GM18498 (cell line): ENCODE results near the gene OVOL2.
"Not testable (repeated sequence)": the region's sequence is repeated elsewhere in the genome, so short reads cannot be mapped to it uniquely, and the experiment has no call there.

Experiments used
- ATAC-seq: cut with Tn5 transposase; IDR thresholded peaks from one replicate; pipeline ENCODE4 v1.9.1; 2021; ENCODE audit warnings: mild to moderate bottlenecking, moderate library complexity; ENCODE audit not compliant: unreplicated experiment

The OVOL2 gene

DNA sequence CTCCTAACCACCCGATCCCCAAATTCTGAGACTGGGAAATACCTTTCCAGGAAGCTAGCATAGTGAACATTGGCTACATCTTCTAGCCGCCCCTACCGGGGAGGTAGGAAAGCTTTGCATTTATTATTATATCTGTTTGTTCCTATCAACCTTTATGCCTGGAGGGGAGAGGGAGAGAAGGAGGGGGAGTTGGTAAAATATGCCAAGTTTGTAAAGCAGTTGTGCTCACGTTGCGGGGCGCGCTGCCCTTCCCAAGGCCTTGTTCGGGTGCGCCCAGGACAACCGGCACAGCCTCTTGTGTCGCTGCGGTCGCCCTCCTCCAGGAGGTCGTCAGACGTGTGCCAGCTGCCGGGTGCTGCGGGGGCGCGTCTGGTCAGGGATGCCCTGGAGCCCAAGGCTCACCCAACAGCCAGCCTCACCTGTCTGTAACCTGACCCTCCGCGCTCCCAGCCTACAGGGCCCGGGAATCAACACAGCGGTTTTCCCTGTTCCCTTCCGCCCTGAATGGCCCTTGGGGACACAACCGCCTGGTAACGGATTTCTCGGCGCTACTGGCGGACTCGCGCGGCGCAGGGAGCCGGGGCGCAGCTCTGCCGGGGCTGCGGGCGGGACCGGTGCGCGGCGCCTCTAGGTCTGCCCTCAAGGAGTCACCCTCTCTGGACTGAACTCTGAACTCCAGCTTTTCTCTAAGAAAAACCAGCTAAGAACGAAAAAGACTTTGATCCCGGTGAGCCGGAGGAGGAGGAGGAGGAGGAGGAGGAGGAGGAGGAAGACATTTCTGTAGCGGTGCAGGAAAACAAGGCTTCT lies 1.1 kb upstream of the OVOL2 start:
- ATAC-seq = no peak

- ATAC-seq = no peak
These were observed 256 bp upstream of the OVOL2 start for GRCh38 chr20:18057994-18058349.

DNA sequence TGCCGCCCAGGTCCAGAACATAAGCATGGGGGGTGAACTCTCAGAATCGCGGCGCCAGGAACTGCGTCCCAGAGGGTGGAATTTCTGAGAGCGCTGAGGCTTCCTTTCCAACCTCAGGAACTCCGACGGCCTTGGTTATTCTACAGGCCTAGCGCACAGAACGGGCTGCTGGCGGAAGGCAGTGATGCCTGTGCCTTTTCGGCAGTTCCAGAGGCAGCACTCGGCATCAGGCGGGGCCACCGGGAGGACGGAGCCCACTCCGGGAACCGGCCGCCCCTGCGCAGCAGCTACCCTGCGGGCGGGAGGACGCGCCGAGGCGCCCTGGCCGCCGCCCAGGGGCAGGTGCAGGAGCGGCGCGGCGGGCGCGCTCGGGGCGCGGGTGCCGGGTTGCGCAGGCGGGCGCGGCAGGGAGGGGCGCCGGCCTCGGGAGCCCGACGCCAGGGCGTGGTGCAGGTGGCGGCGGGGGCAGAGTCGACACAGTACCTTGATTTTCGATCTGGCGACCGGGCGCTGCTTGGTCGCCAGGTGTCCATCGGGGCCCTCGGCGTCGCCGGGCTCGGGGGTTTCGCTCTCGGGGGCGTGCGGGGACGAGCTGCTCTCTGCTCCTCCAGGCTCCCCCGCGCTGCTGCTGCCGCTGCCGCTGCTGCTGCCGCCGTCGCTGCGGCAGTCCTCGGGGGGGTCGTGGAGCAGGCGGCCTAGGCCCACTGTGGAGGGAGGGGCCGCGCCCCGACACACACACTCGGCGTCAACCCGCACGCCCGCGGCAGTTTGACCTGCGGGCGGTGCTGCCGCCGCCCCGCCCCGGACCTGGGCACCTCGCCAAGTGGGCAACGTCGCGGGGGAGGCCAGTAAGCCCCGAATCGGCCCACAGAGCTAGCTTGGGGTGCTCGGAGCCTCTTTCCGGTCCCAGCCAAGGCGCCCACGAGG lies 1.3 kb downstream of the OVOL2 start:
- ATAC-seq = no peak

GRCh38 chr20:18055261-18055660 lies 2.5 kb downstream of the OVOL2 start:
- no peak for ATAC-seq

- ATAC-seq = no peak
These were observed 4.9 kb downstream of the OVOL2 start for GRCh38 chr20:18052856-18053255.

- no peak for ATAC-seq
These were observed 7.1 kb downstream of the OVOL2 start for GRCh38 chr20:18050628-18051027.

DNA sequence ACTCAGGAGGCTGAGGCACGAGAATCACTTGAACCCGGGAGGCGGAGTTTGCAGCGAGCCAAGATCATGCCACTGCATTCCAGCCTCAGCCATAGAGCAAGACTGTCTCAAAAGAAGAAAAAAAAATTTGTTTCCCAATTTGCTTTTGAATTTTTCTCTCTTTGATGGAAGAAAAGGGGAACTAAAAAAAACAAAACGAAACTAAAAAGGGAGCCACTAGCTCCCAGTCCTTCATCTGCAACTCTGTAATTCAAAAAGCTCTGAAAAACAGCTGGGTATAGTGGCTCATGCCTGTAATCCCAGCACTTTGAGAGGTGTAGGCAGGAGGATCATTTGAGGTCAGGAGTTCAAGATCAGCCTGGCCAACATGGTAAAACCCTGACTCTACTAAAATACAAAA lies 9.5 kb downstream of the OVOL2 start:
- ATAC-seq = no peak

DNA sequence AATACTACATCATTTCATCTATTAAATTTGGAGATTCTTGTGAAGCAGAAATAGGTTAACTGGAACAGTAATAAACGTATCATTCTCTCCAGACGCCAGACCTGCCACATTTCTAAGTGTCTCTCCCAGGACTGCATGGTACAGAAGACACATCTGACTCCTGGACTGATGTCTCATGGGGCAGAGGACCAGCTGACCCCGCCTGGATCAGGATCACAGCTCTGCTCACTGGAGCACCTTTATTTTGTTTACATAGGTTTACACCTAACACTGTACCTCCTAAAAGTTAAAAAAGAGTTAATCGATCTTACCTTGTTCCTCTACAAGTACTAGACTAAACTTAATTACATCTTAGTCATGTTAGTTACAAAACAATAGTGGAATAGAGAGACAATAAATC lies 11.2 kb downstream of the OVOL2 start:
- no peak for ATAC-seq

- ATAC-seq = no peak
These were observed 15.5 kb downstream of the OVOL2 start for GRCh38 chr20:18042229-18042628.

DNA sequence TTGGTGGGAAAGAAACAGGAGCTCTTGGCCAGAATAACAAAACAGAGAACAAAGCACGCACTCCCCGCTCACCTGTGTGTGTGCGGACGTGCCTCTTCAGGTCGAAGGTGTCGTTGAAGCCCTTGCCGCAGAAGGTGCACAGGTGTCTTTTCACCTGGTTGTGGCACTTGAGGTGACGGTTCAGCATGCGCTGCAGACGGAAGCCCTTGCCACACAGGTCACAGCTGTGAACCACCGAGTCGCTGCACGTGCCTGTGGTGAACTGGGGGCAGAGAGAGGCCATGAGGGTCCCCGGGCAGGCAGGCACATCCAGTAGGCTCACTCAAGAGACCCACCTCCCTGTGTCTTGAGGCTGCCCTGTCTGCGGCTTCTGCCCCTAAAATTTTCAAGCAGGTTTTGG lies 16.3 kb downstream of the OVOL2 start:
- ATAC-seq = no peak

GRCh38 chr20:18039063-18039462 lies 18.7 kb downstream of the OVOL2 start:
- no peak for ATAC-seq

DNA sequence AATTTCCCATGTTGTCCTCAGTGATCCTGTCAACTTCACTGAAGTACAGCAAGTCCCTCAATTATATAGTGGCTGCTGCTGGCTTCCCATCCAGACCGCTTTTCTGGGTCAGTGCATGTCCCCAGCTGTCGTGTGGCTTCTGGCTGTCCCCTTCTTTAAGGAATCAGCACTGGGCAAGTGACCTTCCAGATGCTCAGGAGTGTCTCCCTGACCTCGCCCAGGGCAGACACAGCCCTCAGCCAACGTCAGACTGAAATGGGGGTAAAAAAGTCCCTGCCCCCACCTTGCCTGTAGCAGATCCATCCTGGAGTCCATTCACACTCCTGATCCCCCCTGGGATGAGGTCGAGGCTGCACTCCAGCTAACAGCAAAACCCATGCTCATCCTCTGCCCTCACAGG lies 23.7 kb downstream of the OVOL2 start:
- no peak for ATAC-seq

DNA sequence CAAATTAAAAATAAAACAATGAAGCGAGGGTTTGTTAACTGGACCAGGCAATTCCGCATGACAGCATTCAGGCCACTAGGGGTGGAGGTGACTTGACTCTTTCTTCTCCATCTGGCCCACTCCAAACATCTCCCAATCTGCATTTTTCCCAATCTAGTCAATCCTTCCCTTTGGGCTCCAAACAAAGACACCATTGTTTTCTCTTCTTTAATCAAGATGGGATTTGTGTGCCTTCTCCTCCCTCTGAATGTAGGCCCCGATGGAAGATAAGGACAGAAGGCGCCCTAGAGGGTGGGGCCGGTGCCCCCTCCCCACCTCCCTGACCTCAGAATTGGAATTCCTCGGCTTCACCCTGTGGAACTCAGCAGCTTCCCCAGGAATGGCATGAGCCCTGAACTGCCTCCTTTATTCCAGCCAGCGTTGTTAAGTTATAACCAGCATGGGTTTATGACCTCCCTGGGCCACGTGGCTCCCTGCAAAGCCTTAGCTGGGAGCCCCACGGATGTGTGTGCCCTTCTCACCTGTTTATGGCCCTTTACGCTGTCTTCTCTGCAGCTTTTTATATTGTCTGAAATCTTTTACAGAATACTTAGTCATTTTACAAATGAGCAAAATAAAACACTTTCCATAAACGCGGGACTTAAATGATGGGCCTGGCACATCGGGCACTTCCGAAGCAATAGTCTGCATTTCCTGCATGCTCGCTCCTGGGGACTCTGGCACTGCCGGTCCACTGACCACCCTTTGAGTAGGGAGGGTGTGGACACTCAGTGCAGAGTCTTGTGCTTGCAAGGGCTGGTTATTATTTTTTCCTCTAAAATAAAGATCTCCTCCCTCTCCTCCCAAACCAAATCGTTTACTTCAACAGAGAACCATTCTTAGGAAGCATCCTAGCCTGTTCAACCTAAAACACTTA lies 24.5 kb downstream of the OVOL2 start:
- ATAC-seq = no peak

- ATAC-seq = no peak
These were observed 25.7 kb downstream of the OVOL2 start for GRCh38 chr20:18031888-18032509.

DNA sequence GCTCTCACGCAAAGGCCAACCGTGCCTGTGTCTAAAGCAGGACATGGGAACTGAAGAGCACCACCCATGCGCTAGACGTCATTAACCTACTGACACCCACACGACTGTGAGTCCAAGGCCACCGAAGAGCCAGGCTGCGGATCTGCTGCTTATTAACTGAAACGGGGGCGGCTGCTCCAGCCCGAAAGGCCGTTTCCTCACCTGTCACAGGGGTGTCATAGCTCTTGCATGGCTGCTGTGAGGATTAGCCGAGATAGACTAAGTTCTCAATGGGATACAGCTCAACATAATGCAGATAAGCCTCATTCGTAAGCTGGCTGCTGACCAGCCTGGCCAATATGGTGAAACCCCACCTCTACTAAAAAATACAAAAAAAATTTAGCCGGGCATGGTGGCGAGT lies 26.7 kb downstream of the OVOL2 start:
- no peak for ATAC-seq

DNA sequence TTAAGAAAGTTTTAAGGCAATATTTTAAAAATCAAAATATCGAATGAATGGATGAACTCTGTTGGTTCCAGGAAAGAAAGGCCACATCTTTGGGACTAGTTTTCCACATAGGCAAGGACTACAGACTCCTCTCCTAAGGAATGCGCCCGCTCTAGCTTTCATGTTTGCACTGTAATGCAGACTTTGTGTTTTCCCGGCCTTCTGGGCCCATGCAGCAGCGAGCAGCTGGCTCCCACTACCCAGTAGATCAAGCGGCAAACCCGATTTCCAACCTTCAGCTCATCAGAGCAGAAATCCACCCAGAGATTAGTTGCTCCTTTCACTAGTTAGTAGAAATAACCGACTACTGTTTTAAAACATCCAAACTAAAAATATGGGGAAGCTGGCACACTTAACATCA lies 27.7 kb downstream of the OVOL2 start:
- ATAC-seq = no peak

DNA sequence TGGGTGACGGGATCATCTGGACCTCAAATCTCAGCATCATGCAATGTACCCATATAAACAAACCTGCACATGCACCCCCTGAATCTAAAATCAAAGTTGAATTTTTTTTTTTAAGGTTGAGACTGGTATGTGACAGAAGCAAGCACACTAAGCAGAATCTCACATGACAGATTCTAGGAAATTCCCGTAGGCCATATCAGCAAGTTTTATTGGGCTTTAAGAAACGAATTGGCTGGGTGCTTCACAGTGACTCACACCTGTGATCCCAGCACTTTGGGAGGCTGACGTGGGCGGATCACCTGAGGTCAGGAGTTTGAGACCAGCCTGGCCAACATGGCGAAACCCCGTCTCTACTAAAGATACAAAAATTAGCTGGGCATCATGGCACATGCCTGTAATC lies 30.7 kb downstream of the OVOL2 start:
- ATAC-seq = not testable (repeated sequence)

DNA sequence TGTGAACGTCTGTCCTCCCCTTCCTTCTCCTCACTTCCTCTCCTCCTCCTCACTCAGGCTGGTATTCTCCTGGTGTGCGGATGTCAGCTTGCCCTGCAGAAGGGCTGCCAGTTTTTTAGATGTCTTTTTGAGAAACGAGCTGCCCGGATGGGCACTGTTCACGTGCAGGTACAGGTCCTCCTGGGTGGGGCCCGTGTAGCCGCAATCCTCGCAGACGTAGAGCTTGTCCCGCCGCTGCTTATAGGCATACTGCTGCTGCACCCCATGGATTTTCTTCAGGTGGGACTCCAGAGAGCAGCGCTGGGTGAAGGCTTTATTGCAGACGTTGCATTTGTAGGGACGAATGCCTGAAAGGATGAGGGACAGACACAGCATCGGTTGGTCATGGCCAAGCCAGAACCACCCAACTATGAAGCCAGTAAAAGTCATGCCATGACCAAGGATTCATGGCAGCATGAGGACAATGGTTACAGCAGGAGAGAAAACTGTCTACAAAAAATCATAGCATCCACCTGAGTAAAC lies 33.0 kb downstream of the OVOL2 start:
- no peak for ATAC-seq

- no peak for ATAC-seq
These were observed 36.8 kb downstream of the OVOL2 start for GRCh38 chr20:18020931-18021330.

GRCh38 chr20:18019068-18019467 lies 38.6 kb downstream of the OVOL2 start:
- no peak for ATAC-seq
